Prostate gland (tissue), 2 donors: ENCODE measurements around the gene TET2. TPM values are rescaled to one million over a fixed set of nuclear protein-coding genes. Genes with fewer than 3 reads are reported as not detected.

Experiments
- DNase-seq: peaks from one replicate; pipeline ENCODE4 v3.0.0-alpha.2; 2019; ENCODE audit warnings: low spot score
- H3K27ac ChIP-seq, 2 donors: fragments of 200-600 bp; sonication (generic); 2 replicates each; pipeline ENCODE4 v1.5.1; 2017 to 2019
- H3K27me3 ChIP-seq: fragments of 200-600 bp; sonication (generic); replicated peaks from 2 replicates; pipeline ENCODE4 v1.5.1; 2019; ENCODE audit not compliant: insufficient read depth
- H3K36me3 ChIP-seq, 2 donors: fragments of 200-600 bp; sonication (generic); 1 replicate in 1 of 2; 2 replicates in 1 of 2; pipeline versions ENCODE4 v1.5.1 to v1.8.1; 2017 to 2019
- H3K4me1 ChIP-seq: fragments of 200-600 bp; sonication (generic); replicated peaks from 2 replicates; pipeline ENCODE4 v1.5.1; 2019
- H3K4me3 ChIP-seq, 2 donors: fragments of 200-600 bp; sonication (generic); 2 replicates each; pipeline ENCODE4 v1.5.1; 2017 to 2019
- H3K9me3 ChIP-seq: fragments of 200-600 bp; sonication (generic); 2 replicates; pipeline ENCODE4 v1.5.1; 2017
- POLR2A ChIP-seq: fragments of 450-650 bp; IDR thresholded peaks from one replicate; pipeline ENCODE4 v1.6.1; 2016; ENCODE audit warnings: antibody characterized with exemption, mild to moderate bottlenecking
- POLR2AphosphoS5 ChIP-seq: sonication (generic); formaldehyde crosslinking; IDR thresholded peaks from one replicate; pipeline ENCODE4 v1.6.1; 2017; ENCODE audit warnings: antibody characterized with exemption
- WGBS: methylation state at CpG from one replicate; pipeline ENCODE4 v1.1.5; 2018; 5-methylcytosine and 5-hydroxymethylcytosine counted together
- intact Hi-C: fragments of 100-400 bp; cut with DNase I; formaldehyde crosslinking; loops from one replicate; pipeline ENCODE4 v1.14.2; 2022
- total RNA-seq, 2 donors: library from RNA; depleted of rRNA; stranded (reverse); fragments of >200 nt; gene quantifications; one replicate each; pipeline ENCODE4 v1.1.0, GENCODE V29; 2016
- TF ChIP-seq, protein P1 (sequence below), 4 experiments: fragments of 200-600 bp in 2 of 4; fragments of 450-650 bp in 2 of 4; sonication (generic) in 2 of 4; IDR thresholded peaks; 1 replicate in 3 of 4; 2 replicates in 1 of 4; pipeline ENCODE4 v1.5.1; 2016 to 2019; ENCODE audit warnings: antibody characterized with exemption in 4 of 4, mild to moderate bottlenecking in 2 of 4, moderate library complexity in 2 of 4

The TET2 gene
- total RNA-seq, 2 donors from 2014 or later, result 19.8 to 20.6 TPM

DNA sequence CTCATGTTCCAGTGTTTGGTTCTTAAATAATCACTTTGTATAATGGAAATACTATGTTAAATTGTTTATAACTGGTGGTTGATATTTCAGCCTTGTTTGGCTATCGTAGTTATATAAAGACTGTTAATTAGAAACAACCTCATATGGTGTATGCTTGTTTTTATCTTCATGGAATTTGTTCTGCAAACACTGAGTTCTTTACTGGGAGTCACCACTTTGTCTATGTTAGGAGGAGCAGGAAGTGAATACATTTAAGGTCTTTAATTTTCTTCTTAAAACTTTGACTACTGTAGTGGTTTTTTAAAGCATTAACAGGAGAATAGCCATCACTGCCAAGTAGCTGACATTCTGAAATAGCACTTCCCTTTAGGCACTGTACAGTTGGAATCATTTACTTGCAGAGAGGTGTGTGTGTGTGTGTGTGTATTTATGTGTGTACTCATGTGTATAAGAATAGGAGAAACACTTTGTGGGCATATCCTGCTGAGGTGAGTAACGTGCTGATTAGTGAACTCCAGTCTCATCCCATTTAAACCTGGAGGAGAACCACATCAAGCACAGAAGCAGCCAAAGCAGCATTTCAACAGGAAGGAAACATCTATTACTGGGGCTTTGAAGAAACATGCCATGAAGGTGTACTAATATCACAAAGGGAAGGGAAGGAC, 37.8 kb downstream of the TET2 start:
- Histone ChIP-seq H3K4me3 (no peak overlapping the region), H3K36me3 (no peaks in the 10 kb centered on the region), H3K4me1 (peaks cover 3% of the 10 kb centered on the region), H3K27ac (no peak overlapping the region), H3K9me3 (no peaks in the 10 kb centered on the region), H3K27me3 (no peaks in the 10 kb centered on the region)
- no peak for DNase-seq
- intact Hi-C loops, result no loop called here
- TF ChIP-seq POLR2A, result no peak
- TF ChIP-seq, protein P1, sequence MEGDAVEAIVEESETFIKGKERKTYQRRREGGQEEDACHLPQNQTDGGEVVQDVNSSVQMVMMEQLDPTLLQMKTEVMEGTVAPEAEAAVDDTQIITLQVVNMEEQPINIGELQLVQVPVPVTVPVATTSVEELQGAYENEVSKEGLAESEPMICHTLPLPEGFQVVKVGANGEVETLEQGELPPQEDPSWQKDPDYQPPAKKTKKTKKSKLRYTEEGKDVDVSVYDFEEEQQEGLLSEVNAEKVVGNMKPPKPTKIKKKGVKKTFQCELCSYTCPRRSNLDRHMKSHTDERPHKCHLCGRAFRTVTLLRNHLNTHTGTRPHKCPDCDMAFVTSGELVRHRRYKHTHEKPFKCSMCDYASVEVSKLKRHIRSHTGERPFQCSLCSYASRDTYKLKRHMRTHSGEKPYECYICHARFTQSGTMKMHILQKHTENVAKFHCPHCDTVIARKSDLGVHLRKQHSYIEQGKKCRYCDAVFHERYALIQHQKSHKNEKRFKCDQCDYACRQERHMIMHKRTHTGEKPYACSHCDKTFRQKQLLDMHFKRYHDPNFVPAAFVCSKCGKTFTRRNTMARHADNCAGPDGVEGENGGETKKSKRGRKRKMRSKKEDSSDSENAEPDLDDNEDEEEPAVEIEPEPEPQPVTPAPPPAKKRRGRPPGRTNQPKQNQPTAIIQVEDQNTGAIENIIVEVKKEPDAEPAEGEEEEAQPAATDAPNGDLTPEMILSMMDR (IDR thresholded peaks at IDR 0.05), result no peak
- TF ChIP-seq POLR2AphosphoS5, result no peak
- 30% methylated on average over 2 of the region's 2 CpGs for WGBS

DNA sequence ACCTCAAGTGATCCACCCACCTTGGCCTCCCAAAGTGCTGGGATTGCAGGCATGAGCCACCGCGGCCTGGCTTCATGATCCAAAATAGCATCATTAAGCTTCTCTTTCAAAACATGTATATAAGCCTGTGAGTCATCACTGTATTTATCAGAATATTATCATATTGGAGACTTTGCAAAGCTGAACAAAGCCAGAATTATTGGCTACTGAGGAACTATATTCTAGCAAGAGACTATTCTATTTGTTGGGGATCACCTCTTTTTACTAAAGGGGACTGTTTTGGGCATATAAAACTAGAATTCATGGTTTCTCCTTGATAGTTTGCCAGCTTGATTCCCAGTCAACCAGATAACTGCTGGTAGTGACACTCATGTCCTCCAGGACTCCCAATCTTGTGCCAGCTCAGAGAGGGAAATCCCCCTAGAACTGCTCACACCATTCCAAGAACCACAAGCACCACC, 40.1 kb downstream of the TET2 start:
- Histone ChIP-seq H3K36me3 (no peaks in the 10 kb centered on the region), H3K27ac (no peak overlapping the region), H3K4me3 (no peak overlapping the region), H3K27me3 (no peaks in the 10 kb centered on the region), H3K9me3 (no peaks in the 10 kb centered on the region), H3K4me1 (peaks cover 3% of the 10 kb centered on the region)
- 73% methylated on average over 2 of the region's 2 CpGs for WGBS
- TF ChIP-seq, protein P1 (IDR thresholded peaks at IDR 0.05), result no peak
- TF ChIP-seq POLR2A (no peak), POLR2AphosphoS5 (no peak)
- no peak for DNase-seq
- intact Hi-C loops, result no loop called here

DNA sequence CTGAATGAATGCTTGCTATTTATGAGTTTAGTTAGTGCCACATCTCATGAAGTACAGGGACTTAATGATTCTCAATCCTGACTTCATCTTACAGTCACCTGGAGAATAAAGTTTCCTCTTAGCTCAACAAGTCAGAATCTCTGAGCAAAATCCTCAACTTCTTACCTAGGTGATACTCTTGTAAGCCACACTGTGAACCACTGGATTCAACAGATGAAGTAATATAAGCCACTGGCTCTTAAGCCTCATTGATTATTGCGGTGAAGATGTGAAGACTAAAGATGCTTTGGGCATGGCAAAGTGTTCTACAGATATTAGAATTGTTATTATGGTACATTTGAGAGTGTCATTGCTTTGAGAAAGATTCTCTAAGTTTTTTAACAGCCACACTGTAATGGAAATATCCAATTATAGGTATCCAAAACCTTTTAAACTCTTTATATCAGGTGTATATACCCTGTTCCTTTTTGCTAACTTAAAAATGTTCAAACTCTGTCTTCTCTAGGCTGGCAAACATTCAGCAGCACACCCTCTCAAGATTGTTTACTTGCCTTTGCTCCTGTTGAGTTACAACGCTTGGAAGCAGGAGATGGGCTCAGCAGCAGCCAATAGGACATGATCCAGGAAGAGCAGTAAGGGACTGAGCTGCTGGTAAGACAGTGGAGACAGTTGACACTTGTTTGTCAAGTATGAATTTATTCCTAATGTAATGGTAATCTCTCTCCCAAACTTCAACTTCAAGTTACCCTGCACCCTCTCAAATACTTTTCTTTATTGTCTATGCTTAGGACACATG, 43.4 kb downstream of the TET2 start:
- Histone ChIP-seq H3K27me3 (no peaks in the 10 kb centered on the region), H3K4me3 (no peak overlapping the region), H3K9me3 (no peaks in the 10 kb centered on the region), H3K27ac (no peak overlapping the region), H3K4me1 (no peaks in the 10 kb centered on the region), H3K36me3 (no peaks in the 10 kb centered on the region)
- intact Hi-C loops, result loop anchor here (5.0 kb wide), 1 partner anchor 43 kb away; the partner anchor contains the start of gene TET2
- 55% methylated on average over 2 of the region's 2 CpGs for WGBS
- no peak for DNase-seq
- TF ChIP-seq, protein P1 (IDR thresholded peaks at IDR 0.05), result no peak
- TF ChIP-seq POLR2AphosphoS5, result no peak
- no peak for TF ChIP-seq POLR2A

DNA sequence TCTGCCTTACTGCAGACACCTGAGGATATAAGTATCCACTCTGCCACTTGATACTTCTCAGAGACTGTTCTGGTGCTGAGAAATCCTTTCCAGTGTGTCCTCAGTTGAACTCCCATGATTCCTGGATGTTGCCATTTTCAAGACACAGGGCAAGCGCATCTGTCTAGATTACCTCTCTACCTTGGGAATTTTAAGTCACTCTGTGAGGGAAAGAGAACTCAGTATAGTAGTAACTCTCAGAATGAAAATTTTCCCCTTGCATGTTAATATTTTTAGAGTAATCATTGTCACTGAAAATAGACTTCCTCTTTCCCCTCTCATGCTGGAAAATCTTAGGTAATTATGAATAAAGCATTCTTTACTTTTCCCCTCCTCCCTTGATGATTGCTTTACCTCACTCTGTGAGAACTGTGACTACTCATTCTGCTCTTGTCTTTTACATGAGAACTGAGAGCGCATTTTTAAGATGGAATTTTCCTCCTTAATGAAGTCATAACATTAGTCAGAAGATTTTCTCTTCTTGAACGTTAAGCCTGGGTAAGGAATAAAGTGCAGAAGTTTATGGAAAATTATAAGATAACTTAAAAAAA, 45.0 kb downstream of the TET2 start:
- DNase-seq, result no peak
- no peak overlapping the region for H3K27ac ChIP-seq
- no peak for TF ChIP-seq POLR2AphosphoS5
- TF ChIP-seq, protein P1 (IDR thresholded peaks at IDR 0.05), result no peak
- TF ChIP-seq POLR2A, result no peak
- intact Hi-C loops, result loop anchor here (5.0 kb wide), 1 partner anchor 44 kb away; the partner anchor contains the start of gene TET2
- 37% methylated on average over 3 of the region's 3 CpGs for WGBS
- no peaks in the 10 kb centered on the region for H3K9me3 ChIP-seq
- H3K4me1 ChIP-seq, result no peaks in the 10 kb centered on the region
- no peaks in the 10 kb centered on the region for H3K27me3 ChIP-seq
- no peaks in the 10 kb centered on the region for H3K36me3 ChIP-seq
- H3K4me3 ChIP-seq, result no peak overlapping the region
